ENCODE measurements around the gene C10orf71. TPM values are rescaled to one million over a fixed set of nuclear protein-coding genes. Genes with fewer than 3 reads are reported as not detected.

Gene C10orf71
- total RNA-seq, 1 experiment from 2014 or later, result not detected

- Histone ChIP-seq H3K79me2 (ENCODE audit: low read length) (no peaks in the 10 kb centered on the region), H3K36me3 (ENCODE audit: insufficient read depth, low read length) (no peaks in the 10 kb centered on the region), H3K27me3 (ENCODE audit: low read length) (no peaks in the 10 kb centered on the region), H3K4me2 (ENCODE audit: low read depth, low read length, poor library complexity, severe bottlenecking) (no peak overlapping the region), H3K4me1 (ENCODE audit: low read length) (no peaks in the 10 kb centered on the region), H3K9me3 (ENCODE audit: low read length) (no peaks in the 10 kb centered on the region), H3K9ac (ENCODE audit: low read length) (no peak overlapping the region), H2AFZ (ENCODE audit: low read length) (no peak overlapping the region), H4K20me1 (ENCODE audit: insufficient read depth, low read depth, low read length) (no peaks in the 10 kb centered on the region), H3K9me2 (replicated peaks; ENCODE audit: insufficient read depth, low read length) (no peaks in the 10 kb centered on the region), H3K4me3 (ENCODE audit: low read length) (no peak overlapping the region), H3K27ac (ENCODE audit: low read length) (no peak overlapping the region)
- no peak for DNase-seq
Observed at GRCh38 chr10:49299816-49300139, 808 bp downstream of the C10orf71 start.

GRCh38 chr10:49300140-49300974, 1.4 kb downstream of the C10orf71 start:
- Histone ChIP-seq H3K36me3 (ENCODE audit: insufficient read depth, low read length) (no peaks in the 10 kb centered on the region), H3K9ac (ENCODE audit: low read length) (no peak overlapping the region), H3K79me2 (ENCODE audit: low read length) (no peaks in the 10 kb centered on the region), H3K9me3 (ENCODE audit: low read length) (no peaks in the 10 kb centered on the region), H3K4me1 (ENCODE audit: low read length) (no peaks in the 10 kb centered on the region), H2AFZ (ENCODE audit: low read length) (no peak overlapping the region), H4K20me1 (ENCODE audit: insufficient read depth, low read depth, low read length) (no peaks in the 10 kb centered on the region), H3K4me2 (ENCODE audit: low read depth, low read length, poor library complexity, severe bottlenecking) (no peak overlapping the region), H3K4me3 (ENCODE audit: low read length) (no peak overlapping the region), H3K27me3 (ENCODE audit: low read length) (no peaks in the 10 kb centered on the region), H3K27ac (ENCODE audit: low read length) (no peak overlapping the region), H3K9me2 (replicated peaks; ENCODE audit: insufficient read depth, low read length) (no peaks in the 10 kb centered on the region)
- DNase-seq, result no peak

- no peak for DNase-seq
- Histone ChIP-seq H3K9me2 (replicated peaks; ENCODE audit: insufficient read depth, low read length) (no peaks in the 10 kb centered on the region), H3K27ac (ENCODE audit: low read length) (no peak overlapping the region), H3K4me1 (ENCODE audit: low read length) (no peaks in the 10 kb centered on the region), H3K79me2 (ENCODE audit: low read length) (no peaks in the 10 kb centered on the region), H4K20me1 (ENCODE audit: insufficient read depth, low read depth, low read length) (no peaks in the 10 kb centered on the region), H3K36me3 (ENCODE audit: insufficient read depth, low read length) (no peaks in the 10 kb centered on the region), H3K9ac (ENCODE audit: low read length) (no peak overlapping the region), H3K9me3 (ENCODE audit: low read length) (no peaks in the 10 kb centered on the region), H3K27me3 (ENCODE audit: low read length) (no peaks in the 10 kb centered on the region), H3K4me3 (ENCODE audit: low read length) (no peak overlapping the region), H3K4me2 (ENCODE audit: low read depth, low read length, poor library complexity, severe bottlenecking) (no peak overlapping the region), H2AFZ (ENCODE audit: low read length) (no peak overlapping the region)
Observed at GRCh38 chr10:49301302-49301701, 2.3 kb downstream of the C10orf71 start.

GRCh38 chr10:49302088-49302487, 3.1 kb downstream of the C10orf71 start:
- Histone ChIP-seq H3K9me3 (ENCODE audit: low read length) (no peaks in the 10 kb centered on the region), H3K4me2 (ENCODE audit: low read depth, low read length, poor library complexity, severe bottlenecking) (no peak overlapping the region), H3K4me3 (ENCODE audit: low read length) (no peak overlapping the region), H3K36me3 (ENCODE audit: insufficient read depth, low read length) (no peaks in the 10 kb centered on the region), H4K20me1 (ENCODE audit: insufficient read depth, low read depth, low read length) (no peaks in the 10 kb centered on the region), H2AFZ (ENCODE audit: low read length) (no peak overlapping the region), H3K9ac (ENCODE audit: low read length) (no peak overlapping the region), H3K27me3 (ENCODE audit: low read length) (no peaks in the 10 kb centered on the region), H3K4me1 (ENCODE audit: low read length) (no peaks in the 10 kb centered on the region), H3K79me2 (ENCODE audit: low read length) (no peaks in the 10 kb centered on the region), H3K27ac (ENCODE audit: low read length) (no peak overlapping the region), H3K9me2 (replicated peaks; ENCODE audit: insufficient read depth, low read length) (no peaks in the 10 kb centered on the region)
- no peak for DNase-seq

GRCh38 chr10:49303711-49304110, 4.7 kb downstream of the C10orf71 start:
- Histone ChIP-seq H3K4me3 (ENCODE audit: low read length) (no peak overlapping the region), H2AFZ (ENCODE audit: low read length) (no peak overlapping the region), H3K36me3 (ENCODE audit: insufficient read depth, low read length) (no peaks in the 10 kb centered on the region), H3K9me3 (ENCODE audit: low read length) (no peaks in the 10 kb centered on the region), H3K9me2 (replicated peaks; ENCODE audit: insufficient read depth, low read length) (no peaks in the 10 kb centered on the region), H3K9ac (ENCODE audit: low read length) (no peak overlapping the region), H4K20me1 (ENCODE audit: insufficient read depth, low read depth, low read length) (no peaks in the 10 kb centered on the region), H3K79me2 (ENCODE audit: low read length) (no peaks in the 10 kb centered on the region), H3K4me1 (ENCODE audit: low read length) (no peaks in the 10 kb centered on the region), H3K27ac (ENCODE audit: low read length) (no peak overlapping the region), H3K27me3 (ENCODE audit: low read length) (no peaks in the 10 kb centered on the region), H3K4me2 (ENCODE audit: low read depth, low read length, poor library complexity, severe bottlenecking) (no peak overlapping the region)
- no peak for DNase-seq

- no peaks in the 10 kb centered on the region for H3K9me2 ChIP-seq (replicated peaks; ENCODE audit: insufficient read depth, low read length)
- no peak overlapping the region for H3K4me3 ChIP-seq (ENCODE audit: low read length)
- H3K9ac ChIP-seq (ENCODE audit: low read length), result no peak overlapping the region
- H3K4me2 ChIP-seq (ENCODE audit: low read depth, low read length, poor library complexity, severe bottlenecking), result no peak overlapping the region
- no peaks in the 10 kb centered on the region for H3K4me1 ChIP-seq (ENCODE audit: low read length)
- no peak overlapping the region for H2AFZ ChIP-seq (ENCODE audit: low read length)
- no peaks in the 10 kb centered on the region for H3K79me2 ChIP-seq (ENCODE audit: low read length)
- H3K27ac ChIP-seq (ENCODE audit: low read length), result no peak overlapping the region
- no peak for DNase-seq
- no peaks in the 10 kb centered on the region for H4K20me1 ChIP-seq (ENCODE audit: insufficient read depth, low read depth, low read length)
- H3K36me3 ChIP-seq (ENCODE audit: insufficient read depth, low read length), result no peaks in the 10 kb centered on the region
- H3K9me3 ChIP-seq (ENCODE audit: low read length), result no peaks in the 10 kb centered on the region
- H3K27me3 ChIP-seq (ENCODE audit: low read length), result no peaks in the 10 kb centered on the region
Observed at GRCh38 chr10:49304137-49304536, 5.2 kb downstream of the C10orf71 start.

GRCh38 chr10:49307921-49308320, 9.0 kb downstream of the C10orf71 start:
- Histone ChIP-seq H2AFZ (ENCODE audit: low read length) (no peak overlapping the region), H3K27ac (ENCODE audit: low read length) (no peak overlapping the region), H3K27me3 (ENCODE audit: low read length) (no peaks in the 10 kb centered on the region), H3K36me3 (ENCODE audit: insufficient read depth, low read length) (no peaks in the 10 kb centered on the region), H3K4me2 (ENCODE audit: low read depth, low read length, poor library complexity, severe bottlenecking) (no peak overlapping the region), H3K4me1 (ENCODE audit: low read length) (no peaks in the 10 kb centered on the region), H4K20me1 (ENCODE audit: insufficient read depth, low read depth, low read length) (no peaks in the 10 kb centered on the region), H3K4me3 (ENCODE audit: low read length) (no peak overlapping the region), H3K9me2 (replicated peaks; ENCODE audit: insufficient read depth, low read length) (no peaks in the 10 kb centered on the region), H3K9me3 (ENCODE audit: low read length) (no peaks in the 10 kb centered on the region), H3K9ac (ENCODE audit: low read length) (no peak overlapping the region), H3K79me2 (ENCODE audit: low read length) (no peaks in the 10 kb centered on the region)
- DNase-seq, result no peak

- H3K9me2 ChIP-seq (replicated peaks; ENCODE audit: insufficient read depth, low read length), result no peaks in the 10 kb centered on the region
- no peaks in the 10 kb centered on the region for H3K9me3 ChIP-seq (ENCODE audit: low read length)
- H4K20me1 ChIP-seq (ENCODE audit: insufficient read depth, low read depth, low read length), result no peaks in the 10 kb centered on the region
- no peaks in the 10 kb centered on the region for H3K36me3 ChIP-seq (ENCODE audit: insufficient read depth, low read length)
- H3K4me1 ChIP-seq (ENCODE audit: low read length), result no peaks in the 10 kb centered on the region
- no peak for DNase-seq
- no peak overlapping the region for H3K4me2 ChIP-seq (ENCODE audit: low read depth, low read length, poor library complexity, severe bottlenecking)
- H2AFZ ChIP-seq (ENCODE audit: low read length), result no peak overlapping the region
- no peaks in the 10 kb centered on the region for H3K27me3 ChIP-seq (ENCODE audit: low read length)
- H3K9ac ChIP-seq (ENCODE audit: low read length), result no peak overlapping the region
- no peak overlapping the region for H3K27ac ChIP-seq (ENCODE audit: low read length)
- no peak overlapping the region for H3K4me3 ChIP-seq (ENCODE audit: low read length)
- H3K79me2 ChIP-seq (ENCODE audit: low read length), result no peaks in the 10 kb centered on the region
Observed at GRCh38 chr10:49308881-49309280, 9.9 kb downstream of the C10orf71 start.
